Measurements from ENCODE around the gene SAMD8.
"Not testable (repeated sequence)": the region's sequence is repeated elsewhere in the genome, so short reads cannot be mapped to it uniquely, and the experiment has no call there.

The SAMD8 gene

GRCh38 chr10:75086278-75086934 lies 25.1 kb upstream of the SAMD8 start:
- DNase-seq, result no peak

DNA sequence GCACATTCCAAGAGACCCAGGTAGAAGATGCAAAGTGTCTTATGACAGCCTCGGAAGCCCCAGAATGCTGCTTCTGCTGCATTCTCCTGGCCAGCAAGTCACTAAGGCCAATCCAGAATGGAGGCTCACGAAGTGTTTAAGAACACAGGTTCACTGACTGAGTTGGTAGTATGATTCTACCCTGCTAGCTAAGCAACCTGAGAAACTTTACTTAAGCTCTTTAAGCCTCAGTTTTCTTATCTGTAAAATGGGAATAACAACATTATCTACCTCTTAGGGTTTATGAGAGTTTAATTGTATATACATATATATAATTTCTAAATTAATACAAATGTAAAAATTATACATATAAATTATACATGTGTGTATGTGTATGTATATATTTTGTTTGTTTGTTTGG lies 22.8 kb upstream of the SAMD8 start:
- DNase-seq, result no peak

DNA sequence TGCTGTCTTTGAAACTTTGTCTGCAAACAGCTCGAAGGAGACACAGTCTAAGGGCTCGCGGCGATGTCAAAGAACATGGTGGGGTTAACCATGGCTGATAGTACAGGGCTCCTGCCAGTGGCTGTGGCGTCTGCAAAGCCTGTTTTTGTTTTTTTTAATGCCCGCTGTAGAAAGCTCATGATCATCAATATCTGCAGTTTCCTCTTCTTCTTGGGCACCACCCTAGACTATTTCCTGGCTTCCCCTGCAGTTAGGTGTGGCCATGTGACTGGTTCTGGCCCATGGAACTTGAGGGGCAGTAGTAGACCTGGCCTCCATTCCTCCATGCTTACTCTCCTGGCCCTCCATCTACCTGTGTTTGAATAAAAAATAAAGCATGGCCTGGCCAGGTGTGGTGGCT lies 21.8 kb upstream of the SAMD8 start:
- DNase-seq, result no peak

- no peak for DNase-seq
These were observed 20.3 kb upstream of the SAMD8 start for GRCh38 chr10:75091146-75091545.

DNA sequence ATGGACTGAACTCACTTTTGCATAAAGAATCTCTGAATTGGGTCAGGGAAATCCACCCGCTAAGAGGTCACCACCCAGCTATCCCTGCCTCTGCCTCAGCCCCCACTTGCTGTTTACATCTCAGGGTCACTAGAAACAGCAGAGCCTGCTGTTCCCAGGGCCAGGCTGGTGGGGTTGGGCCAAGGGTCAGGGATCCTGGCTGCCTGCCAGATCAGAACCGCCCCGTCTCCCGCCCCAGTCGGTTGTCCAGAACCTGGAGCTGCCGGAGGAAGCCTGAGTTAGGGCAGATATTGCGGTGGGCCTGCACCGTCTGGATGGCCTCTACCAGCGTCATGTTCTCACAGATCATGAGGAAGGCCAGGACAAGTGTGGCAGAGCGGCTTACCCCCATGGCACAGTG lies 17.0 kb upstream of the SAMD8 start:
- no peak for DNase-seq

GRCh38 chr10:75095631-75096030 lies 15.8 kb upstream of the SAMD8 start:
- DNase-seq, result no peak

- DNase-seq, result no peak
These were observed 14.7 kb upstream of the SAMD8 start for GRCh38 chr10:75096749-75097148.

DNA sequence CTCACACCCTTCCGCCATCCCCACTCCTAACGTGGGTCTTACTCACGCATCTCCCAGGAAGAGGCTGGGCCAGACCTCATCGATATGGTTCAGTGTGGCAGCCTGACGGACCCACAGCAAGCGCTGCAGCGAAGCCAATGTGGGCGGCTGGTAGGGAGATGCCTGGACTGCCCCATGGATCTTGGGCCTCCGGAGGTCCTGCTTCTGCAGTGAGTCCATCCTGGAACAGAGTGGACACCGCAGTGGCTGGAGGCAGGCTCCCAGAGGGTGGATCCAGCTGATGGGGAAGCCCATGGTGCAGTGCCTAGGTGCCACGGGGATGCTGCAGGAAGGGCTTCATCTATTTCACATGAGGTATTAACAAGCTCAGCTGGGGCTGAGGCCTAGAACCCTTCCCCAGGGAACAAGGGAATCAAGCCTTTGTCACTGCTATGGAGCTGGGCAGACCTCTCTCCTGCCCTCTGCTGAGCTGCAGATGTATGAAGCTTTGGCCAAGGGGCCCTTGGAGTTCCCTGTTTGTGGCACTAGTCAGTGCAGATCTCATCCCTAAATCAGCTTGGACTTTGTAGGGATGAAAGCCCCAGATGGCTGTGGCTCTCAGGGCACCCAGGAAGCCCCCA lies 13.7 kb upstream of the SAMD8 start:
- no peak for DNase-seq

GRCh38 chr10:75098902-75099673 lies 12.4 kb upstream of the SAMD8 start:
- DNase-seq, result no peak

DNA sequence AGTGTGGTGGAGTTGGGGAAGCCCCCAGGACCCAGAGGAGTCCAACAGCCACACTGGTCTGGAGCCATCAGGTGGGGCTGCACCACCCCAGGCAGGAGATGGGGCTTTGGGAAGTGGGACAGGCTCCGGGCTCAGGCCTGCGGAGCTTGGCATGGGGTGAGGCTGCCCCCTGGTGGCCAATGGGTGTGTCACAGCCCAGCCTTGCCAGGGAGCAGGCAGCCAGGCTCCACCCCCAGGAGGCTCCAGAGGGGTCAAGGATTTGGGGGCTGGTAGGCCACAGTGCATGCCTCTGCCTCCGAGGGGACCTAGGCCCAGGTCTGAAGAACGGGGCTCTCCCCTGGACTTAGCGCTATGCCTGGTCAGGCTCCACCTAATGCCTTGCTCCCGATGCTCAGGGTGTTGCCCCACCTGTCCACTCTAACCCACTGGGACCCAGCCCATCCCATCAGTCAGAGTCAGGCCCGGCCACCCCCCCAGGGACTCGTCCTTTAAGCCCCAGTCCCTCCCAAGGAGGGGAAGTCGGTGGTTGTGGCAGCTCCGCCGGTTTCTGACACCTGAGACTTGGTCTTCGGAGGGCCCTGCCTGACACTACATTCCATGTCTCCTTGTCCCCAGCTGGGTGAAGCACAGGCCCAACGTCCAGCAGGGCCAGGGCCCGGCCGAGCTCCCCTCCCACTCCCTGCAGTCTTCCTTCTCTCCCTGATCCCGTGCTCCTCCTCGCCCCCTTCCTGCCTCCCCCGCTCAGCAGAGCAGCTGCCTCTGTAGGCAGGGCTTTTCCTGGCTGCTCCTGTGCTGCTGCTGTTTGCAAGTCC lies 11.3 kb upstream of the SAMD8 start:
- DNase-seq, result peak; percentile 34 to 83 (median 70)

GRCh38 chr10:75100764-75101291 lies 10.6 kb upstream of the SAMD8 start:
- DNase-seq, result no peak

DNA sequence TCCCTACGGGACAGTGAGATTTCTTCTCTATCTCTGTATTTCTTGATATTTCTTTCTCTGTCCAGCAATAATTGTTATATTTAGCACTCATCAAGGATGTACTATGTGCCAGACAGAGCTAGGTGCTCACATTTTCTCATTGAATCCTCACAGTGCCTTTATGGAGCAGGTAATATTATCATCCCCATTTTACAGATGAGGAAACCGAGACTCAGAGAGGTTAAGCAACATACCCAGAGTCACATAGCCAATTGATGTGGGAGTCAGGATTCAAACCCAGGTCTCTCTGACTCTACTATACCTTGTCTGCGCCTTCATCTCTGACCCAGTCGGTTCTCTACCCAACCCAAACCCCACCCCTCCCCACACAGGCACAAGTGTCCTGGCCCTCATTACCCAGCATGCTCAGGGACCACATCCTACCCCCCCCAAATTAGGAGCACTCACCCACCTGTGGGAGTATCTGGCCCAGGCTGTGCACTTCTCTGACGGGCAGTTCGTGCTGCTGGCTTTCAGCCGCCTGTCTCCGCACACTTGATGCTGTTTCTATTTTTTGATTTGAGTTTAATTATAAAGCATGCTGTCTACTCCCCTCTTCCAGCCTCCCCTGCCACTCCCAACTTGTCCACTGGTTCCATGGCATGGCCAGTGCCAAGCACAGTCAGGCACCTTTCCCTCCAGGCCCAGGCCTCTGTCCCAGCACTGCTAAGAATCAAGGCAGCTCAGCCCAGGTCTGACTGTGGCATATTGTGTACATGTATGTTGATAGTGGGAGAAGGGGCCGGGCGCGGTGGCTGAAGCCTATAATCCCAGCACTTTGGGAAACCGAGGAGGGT lies 9.8 kb upstream of the SAMD8 start:
- DNase-seq, result no peak

DNA sequence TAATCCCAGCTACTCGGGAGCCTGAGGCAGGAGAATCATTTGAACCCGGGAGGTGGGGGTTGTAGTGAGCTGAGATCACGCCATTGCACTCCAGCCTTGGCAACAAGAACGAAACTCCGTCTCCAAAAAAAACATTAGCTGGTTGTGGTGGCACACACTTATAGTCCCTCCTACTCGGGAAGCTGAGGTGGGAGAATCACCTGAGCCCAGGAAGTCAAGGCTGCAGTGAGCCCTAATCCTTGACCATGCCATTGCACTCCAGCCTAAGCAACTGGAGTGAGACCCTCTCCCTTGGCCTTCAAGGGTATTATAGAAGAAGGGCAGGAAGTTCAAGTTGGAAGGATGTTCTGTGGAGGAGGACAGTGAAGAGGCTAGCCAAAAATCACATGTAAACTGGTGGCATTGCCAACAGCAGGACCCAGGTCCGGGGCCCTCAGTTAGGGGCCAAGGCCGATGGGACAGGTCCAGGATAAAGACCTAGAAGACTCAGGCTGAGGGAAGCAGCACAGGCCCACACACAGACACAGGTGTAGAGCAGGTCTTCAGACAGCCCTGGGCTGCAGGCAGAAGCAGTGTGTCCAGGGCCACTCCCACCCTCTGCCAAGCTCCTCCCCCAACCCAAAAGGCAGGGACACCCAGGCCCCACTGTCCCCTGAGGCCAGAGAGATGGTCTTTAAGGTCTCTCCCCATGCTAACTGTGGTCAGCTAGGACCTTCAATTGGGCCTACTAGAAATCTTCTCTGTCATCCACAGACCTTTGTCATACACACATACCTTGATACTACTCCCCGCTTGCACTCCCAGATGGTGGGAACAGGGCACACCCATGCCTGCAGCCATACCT lies 8.4 kb upstream of the SAMD8 start:
- DNase-seq, result no peak

DNA sequence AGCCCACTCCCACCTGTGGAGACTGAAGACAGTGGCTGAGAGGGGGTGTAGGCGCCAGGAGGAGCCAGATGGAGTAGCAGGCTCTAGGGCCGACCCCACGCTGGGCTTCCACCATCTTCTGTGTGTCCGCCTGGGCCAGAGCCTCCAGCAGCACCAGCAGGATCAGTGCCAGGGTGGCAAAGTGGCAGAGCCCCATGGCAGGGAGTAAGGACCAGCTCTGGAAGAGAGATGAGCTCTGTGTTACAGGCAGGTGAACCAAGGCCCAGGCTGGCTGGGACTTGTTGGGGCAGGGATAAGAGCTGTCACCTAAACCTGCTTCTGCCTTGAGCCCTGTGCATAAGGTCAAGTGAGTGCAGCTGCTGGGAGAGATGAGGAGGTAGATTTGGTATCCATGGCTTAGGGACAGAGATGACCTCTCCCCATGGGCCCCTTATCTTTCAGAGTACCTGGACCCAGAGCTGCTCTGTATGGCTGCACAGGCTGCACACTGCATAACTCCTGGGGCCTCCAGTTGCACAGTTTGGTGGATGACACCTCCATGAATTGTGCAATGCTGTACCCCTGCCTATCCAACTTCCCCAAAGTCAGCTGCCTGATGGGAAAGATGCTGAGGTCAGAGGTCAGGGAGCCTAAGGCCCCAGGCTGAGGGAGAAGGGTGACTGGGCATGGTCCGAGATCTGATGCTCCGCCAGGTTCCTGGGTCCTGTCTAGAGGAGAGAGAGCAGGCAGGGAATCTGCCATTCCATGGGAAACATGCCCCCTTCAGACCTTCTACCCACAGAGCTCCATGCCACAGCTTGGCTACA lies 7.4 kb upstream of the SAMD8 start:
- no peak for DNase-seq

DNA sequence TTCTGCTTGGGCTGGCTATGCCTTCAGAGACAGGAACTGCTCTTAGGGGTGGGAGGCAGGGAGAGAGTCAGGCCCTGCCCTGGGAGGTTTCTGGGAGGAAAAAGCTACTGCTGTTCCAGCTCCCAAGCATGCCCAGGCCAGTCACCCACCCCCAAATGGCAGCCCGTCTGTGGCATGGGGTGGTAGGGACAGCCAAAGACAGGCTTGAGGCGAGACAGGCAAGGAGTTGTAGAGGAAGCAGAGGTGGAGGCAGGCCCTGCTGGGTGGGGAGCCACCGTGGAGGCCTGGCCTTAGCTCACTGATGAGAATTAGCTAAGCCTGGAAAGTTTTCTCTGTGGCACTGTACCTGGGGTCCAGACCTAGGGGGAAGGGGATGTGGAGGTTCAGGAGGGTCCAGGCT lies 6.6 kb upstream of the SAMD8 start:
- DNase-seq, result no peak

GRCh38 chr10:75105576-75106197 lies 5.8 kb upstream of the SAMD8 start:
- DNase-seq, result no peak

- no peak for DNase-seq
These were observed 5.2 kb upstream of the SAMD8 start for GRCh38 chr10:75106242-75106641.

- not testable (repeated sequence) for DNase-seq
These were observed 4.6 kb upstream of the SAMD8 start for GRCh38 chr10:75106891-75107290.

DNA sequence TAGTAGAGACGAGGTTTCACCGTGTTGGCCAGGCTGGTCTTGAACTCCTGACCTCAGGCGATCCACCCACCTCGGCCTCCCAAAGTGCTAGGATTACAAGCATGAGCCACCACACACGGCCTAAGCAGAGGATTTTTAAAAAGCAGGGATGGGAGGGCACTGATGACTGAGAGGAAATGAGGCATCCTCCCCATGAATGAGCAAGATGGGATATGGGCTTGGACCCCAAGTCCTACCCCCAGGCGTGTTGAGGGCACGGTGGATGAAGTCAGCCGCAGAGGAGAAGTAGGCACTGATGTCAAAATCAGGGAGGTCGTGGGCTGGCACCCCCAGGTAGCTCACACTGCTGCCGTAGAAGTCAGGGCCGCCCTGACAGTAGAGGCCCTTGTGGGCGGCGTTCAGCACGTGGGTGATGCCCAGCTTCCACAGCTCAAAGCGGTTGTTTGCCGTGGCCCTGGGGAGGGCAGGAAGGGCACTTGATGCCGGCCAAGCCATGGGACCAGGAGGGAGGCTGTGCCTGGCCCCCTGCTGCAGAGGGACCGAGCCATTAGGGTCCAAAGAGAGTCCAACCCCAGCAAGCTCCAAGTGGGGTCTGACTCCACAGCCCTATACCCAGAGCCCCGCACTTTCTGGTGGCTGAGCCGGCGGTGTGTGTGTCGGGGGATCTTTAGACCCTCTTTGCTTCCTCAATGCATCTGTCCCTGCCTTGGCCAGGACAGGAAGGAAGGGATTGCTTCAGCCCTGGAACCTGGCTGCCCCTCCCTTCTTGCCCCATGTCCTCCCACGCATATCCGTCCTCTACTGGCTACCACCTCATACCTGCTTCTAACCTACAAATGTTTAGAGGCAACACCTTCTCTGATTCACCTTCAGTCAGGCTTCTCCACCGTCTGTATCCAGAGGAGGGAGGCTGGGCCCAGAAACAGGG lies 3.4 kb upstream of the SAMD8 start:
- DNase-seq, result no peak

Measured in stimulated activated naive CD4-positive, alpha-beta T cell (primary cell).